ENCODE results near the gene SYNPO2L. TPM values are rescaled to one million over a fixed set of nuclear protein-coding genes. Genes with fewer than 3 reads are reported as not detected.

SYNPO2L gene
- total RNA-seq = not detected

GRCh38 chr10:73655990-73656298, at the start of gene SYNPO2L:
Gene SYNPO2L, minus strand, starts transcription at chr10:73656029. Its CDS starts 107 bp downstream, at chr10:73655922.

DNA sequence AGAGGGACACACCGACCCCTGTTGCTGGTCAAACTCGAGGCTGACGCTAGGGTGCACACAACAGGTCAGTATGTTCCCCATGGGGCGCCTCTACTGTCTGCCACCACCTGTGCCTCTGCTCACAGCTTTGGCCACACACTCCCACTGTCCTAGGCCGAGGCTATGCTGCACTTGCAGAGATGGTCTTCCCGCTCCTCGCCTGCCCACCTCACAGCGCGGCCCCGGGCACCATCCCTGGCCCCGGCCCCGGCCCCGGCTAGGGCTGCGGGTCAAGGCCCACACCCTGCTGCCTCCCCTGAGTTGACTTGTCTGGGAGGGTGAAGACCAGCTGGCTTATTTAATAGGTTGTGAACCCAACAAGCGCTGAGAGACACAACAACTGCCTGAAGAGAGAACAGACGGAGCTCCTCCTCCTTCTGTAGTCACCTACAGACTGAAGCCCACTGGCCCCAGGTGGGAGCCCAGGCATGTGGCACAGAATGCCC, 41.9 kb upstream of the SYNPO2L start, which contains the start of gene AGAP5:
TSS of gene AGAP5 (minus strand) at position 435 of the 485 bp plus-strand sequence. CDS start at position 81, 354 bp downstream.

DNA sequence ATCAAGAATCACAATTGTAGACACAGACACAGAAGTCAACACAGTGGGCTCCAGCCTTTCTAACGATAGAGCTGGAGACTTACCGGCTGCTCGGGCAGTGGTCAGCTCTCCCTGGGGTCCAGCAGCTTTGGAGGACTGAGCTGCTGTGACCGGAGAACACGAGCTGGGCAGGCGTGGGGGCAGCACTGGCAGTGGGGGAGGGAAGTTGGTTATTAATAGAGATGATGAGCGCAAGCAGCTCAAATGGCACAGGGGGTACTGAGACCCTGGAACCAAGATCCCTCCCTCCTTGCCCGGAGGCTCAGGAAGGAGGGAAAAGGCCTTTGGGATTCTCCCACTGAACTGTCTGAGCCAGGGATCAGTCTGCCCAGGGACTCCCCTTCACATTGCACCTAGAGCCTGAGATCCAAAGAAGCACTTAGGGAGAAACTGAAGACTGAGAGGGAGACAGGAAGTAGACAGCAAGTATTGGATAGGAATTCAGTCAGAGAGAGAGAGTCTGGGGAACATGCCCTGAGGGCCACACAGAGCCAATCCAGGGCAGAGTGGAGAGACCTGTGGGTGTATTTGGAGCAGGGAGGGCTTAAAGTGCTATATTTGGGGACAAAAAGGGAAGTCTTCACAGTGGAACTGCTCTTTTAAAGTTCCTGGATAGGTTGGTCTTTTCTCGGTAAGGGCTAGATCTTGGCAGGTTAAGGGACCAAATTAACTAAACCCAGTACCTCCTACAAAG, 14.3 kb downstream of the SYNPO2L start, which contains the start of gene MYOZ1:
TSS of gene MYOZ1 (minus strand) at position 147 of the 733 bp plus-strand sequence. CDS start 1,457 bp downstream, outside the sequence.

Other genes with a start within 250 kb of the SYNPO2L start
- 33.9 TPM for gene ANXA7, start 242.0 kb downstream of the SYNPO2L start, total RNA-seq
- gene MSS51, start 222.5 kb downstream of the SYNPO2L start, total RNA-seq = 3.5 TPM
- gene PPP3CB, start 160.0 kb downstream of the SYNPO2L start, total RNA-seq = 156 TPM
- gene USP54, start 64.7 kb downstream of the SYNPO2L start, total RNA-seq = 38.3 TPM
- 0.46 TPM for gene MYOZ1, start 14.6 kb downstream of the SYNPO2L start, total RNA-seq
- gene AGAP5, start 42.1 kb upstream of the SYNPO2L start, total RNA-seq = 9.9 TPM
- gene SEC24C, start 88.3 kb upstream of the SYNPO2L start, total RNA-seq = 49.6 TPM
- 20.8 TPM for gene CHCHD1, start 126.0 kb upstream of the SYNPO2L start, total RNA-seq
- gene ZSWIM8, start 129.6 kb upstream of the SYNPO2L start, total RNA-seq = 46.1 TPM
- 17.5 TPM for gene NDST2, start 155.6 kb upstream of the SYNPO2L start, total RNA-seq
- gene CAMK2G, start 218.5 kb upstream of the SYNPO2L start, total RNA-seq = 85.1 TPM

Measured in diencephalon (tissue), 1 donor.